Ramos (cell line): ENCODE results near the gene GYG2.
"Not testable (repeated sequence)": the region's sequence is repeated elsewhere in the genome, so short reads cannot be mapped to it uniquely, and the experiment has no call there.

Experiments
- in situ Hi-C: fragments of 300-500 bp; cut with MboI; formaldehyde crosslinking; loops from one replicate; pipeline ENCODE4 v1.14.3; 2022; ENCODE audit warnings: low sequenced_read_pairs; ENCODE audit not compliant: unreplicated experiment

GYG2 gene

DNA sequence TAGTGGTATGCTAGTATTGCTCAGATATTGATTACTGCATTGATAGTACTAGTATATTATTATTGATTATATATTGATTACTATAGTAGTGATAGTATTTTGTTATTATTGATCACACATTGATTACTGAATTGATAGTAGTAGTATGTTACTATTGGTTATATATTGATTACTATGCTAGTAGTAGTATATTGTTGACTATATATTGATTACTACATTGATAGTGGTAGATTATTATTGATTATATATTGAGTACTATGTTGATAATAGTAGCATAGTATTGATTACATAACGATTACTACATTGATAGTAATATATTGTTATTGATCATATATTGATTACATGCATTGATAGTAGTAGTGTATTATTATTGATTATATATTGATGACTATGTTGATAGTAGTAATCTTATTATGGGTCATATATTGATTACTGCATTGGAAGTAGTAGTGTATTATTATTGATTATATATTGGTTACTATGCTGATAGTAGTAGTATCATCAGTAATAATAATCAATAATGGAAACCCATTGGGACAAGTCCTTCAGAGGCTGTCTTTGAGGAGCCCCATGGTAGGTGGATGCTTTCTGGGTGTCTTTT lies 30.6 kb downstream of the GYG2 start:
- in situ Hi-C loops, result no loop called here

- in situ Hi-C loops, result no loop called here
Observed at GRCh38 chrX:2862404-2862803, 33.7 kb downstream of the GYG2 start.

- in situ Hi-C loops, result no loop called here
Observed at GRCh38 chrX:2863646-2864045, 34.9 kb downstream of the GYG2 start.

DNA sequence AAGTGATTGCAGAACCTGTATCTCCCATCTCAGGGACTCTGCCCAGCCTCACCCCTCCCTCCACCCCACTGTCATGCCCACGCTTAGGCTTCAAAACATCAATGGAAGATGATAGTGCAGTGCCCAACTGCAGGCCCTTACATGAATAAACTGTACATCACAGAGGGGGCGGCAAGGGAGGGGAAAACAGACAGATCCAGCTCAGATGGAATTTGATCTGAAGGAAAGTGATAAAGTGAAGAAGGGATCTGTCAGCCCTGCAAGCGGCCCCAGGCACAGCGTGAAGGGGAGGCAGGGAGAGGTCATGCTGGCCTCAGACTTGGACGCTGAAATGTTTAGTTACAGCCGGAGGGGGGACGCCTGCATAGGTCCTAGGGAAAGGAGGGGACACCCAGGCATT lies 38.5 kb downstream of the GYG2 start:
- in situ Hi-C loops, result no loop called here

DNA sequence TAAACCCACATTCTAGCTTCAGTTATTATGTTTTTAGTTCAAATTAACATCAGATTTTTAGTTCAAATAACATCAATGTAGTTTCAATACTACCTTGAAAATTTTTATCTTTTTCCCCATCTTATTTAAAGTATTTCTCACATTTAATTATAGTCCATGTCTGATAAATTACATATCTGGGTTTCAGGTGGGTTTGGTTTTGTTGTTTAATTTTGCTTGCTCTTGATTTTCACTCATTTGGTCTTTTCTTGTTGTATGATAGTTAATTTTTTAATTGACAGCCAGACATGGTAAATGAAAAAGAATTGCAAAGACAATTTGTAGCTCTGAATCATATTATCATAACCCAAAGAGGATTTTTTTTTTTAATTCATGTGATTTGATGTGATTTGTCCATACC lies 41.9 kb downstream of the GYG2 start:
- in situ Hi-C loops, result no loop called here

DNA sequence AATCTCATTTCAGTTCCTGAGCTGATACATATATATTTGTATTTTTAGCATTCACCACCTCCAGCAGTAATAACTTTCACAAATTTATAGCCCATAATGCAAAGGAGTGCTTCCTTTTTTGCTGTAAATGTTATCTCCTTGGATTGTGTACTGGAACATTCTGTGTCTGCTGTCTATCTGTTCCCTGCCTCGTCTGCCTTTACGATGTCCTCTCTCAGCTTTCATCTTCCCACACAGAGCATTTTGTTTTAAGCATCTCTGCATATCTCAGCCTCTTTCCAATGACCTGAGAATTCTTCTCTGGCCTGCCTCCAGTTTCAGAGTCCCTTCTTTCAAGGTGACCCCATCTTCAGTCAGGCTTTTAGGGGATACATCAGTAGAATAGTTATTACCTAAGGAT lies 43.1 kb downstream of the GYG2 start:
- in situ Hi-C loops, result no loop called here

DNA sequence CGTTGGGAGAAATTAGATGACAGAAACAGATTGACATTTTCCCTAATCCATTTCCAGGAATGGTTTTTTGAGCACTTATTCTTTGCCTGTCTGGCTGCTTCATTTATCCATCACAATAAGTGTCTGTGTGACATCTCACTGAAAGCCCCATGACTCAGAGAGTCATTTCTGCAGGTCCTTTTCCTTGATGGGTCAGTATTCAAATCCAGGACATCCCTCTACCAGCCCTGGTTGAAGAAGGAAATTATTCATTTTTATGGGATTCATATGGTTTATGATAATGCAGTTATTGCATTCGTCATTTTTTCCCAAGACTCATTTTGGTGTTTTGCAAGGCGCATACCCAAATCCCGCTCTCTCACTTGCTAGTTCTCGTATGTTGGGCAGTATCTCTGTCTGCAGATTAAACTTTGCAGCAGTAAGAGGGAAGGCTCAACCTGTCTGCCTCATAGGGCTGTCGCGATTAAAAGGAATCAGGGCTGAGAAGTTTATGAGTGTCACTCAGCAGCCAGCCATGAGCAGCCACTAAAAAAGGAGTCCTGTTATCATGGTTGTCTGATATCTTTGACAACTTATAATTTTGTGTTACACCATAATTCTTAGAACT lies 44.0 kb downstream of the GYG2 start:
- in situ Hi-C loops, result no loop called here

GRCh38 chrX:2874222-2875135 lies 45.7 kb downstream of the GYG2 start:
- in situ Hi-C loops, result no loop called here

GRCh38 chrX:2875136-2875481 lies 46.4 kb downstream of the GYG2 start:
- in situ Hi-C loops, result no loop called here

GRCh38 chrX:2875798-2876399 lies 47.2 kb downstream of the GYG2 start:
- in situ Hi-C loops, result no loop called here

- in situ Hi-C loops, result no loop called here
Observed at GRCh38 chrX:2878563-2878962, 49.8 kb downstream of the GYG2 start.

DNA sequence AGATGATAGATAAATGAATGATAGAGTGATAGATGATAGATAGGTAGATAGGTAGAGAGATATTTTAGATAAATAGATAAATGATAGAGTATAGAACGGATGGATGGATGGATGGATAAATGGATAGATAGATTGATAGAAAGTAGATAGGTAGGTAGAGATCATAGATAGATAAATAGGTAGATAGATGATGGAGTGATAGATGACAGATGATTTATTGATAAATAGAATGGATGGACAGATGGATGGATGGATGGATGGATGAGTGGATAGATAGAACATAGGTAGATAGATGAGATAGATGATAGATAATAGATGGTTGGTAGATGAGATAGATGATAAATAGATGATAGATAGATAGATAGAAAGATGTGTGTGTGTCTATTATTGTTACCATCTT lies 50.9 kb downstream of the GYG2 start:
- in situ Hi-C loops, result no loop called here

GRCh38 chrX:2883770-2884169 lies 55.0 kb downstream of the GYG2 start:
- in situ Hi-C loops, result no loop called here

GRCh38 chrX:2888309-2888708 lies 59.6 kb downstream of the GYG2 start:
- in situ Hi-C loops, result no loop called here

DNA sequence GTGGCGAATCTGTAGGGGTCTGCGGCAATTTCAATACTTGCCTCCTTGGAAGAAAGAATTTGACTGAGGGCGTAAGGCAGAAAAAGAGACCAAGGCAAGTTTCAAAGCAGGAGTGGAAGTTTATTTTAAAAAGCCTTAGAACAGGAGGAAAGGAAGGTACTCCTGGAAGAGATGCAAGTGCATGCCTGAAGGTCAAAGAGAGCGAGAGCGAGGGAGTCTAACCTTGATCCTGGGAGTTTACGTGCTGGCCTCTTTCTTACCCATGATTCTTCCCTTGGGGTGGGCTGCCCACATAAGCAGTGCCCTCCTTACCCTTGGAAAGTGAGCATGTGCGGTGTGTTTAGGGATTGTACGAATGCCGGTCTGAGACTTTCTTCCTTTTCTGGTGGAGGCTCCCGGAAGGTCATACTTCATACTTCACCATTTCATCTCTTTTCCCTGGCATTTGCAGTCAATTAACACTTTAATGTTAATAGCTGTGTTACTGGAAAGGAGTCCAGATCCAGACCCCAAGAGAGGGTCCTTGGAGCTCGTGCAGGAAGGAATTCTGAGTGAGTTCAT lies 60.4 kb downstream of the GYG2 start:
- in situ Hi-C loops, result no loop called here

DNA sequence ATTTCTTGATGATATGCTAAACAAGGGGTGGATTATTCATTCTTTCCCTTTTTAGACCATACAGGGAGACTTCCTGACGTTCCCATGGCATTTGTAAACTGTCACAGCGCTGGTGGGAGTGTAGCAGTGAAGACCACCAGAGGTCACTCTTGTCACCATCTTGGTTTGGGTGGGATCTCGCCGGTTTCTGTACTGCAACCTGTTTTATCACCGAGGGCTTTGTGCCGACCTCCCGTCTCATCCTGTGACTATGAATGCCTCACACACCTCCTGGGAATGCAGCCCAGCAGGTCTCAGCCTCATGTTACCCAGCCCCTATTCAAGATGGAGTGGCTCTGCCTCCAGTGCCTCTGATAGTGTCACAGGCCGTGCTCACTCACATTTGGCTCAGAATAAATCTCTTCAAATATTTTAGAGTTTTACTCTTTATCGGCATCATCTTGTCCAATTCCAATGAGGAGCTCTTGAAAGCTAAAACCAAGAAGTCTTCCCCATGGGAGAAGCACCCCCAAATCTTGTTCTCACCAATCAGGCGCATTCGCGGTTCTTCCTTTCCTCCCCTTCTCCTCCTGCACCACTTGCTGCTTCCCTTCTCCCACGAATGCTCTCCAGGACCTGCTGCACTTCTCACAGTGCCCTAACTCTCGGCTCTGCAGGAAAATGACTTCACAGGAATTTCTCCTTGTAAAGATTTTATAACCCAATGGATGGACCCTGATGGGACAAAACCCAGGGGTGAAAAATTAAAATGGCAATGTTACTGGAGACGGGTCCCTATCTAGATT lies 61.2 kb downstream of the GYG2 start:
- in situ Hi-C loops, result not testable (repeated sequence)

- in situ Hi-C loops, result not testable (repeated sequence)
Observed at GRCh38 chrX:2890536-2891460, 62.1 kb downstream of the GYG2 start.

GRCh38 chrX:2892816-2893215 lies 64.1 kb downstream of the GYG2 start:
- in situ Hi-C loops, result no loop called here

- in situ Hi-C loops, result no loop called here
Observed at GRCh38 chrX:2894885-2895292, 66.2 kb downstream of the GYG2 start.
